ENCODE data around the gene CSF2.
A peak's percentile ranks its signal among the peaks of the same experiment; 100 is the strongest.

The CSF2 gene

DNA sequence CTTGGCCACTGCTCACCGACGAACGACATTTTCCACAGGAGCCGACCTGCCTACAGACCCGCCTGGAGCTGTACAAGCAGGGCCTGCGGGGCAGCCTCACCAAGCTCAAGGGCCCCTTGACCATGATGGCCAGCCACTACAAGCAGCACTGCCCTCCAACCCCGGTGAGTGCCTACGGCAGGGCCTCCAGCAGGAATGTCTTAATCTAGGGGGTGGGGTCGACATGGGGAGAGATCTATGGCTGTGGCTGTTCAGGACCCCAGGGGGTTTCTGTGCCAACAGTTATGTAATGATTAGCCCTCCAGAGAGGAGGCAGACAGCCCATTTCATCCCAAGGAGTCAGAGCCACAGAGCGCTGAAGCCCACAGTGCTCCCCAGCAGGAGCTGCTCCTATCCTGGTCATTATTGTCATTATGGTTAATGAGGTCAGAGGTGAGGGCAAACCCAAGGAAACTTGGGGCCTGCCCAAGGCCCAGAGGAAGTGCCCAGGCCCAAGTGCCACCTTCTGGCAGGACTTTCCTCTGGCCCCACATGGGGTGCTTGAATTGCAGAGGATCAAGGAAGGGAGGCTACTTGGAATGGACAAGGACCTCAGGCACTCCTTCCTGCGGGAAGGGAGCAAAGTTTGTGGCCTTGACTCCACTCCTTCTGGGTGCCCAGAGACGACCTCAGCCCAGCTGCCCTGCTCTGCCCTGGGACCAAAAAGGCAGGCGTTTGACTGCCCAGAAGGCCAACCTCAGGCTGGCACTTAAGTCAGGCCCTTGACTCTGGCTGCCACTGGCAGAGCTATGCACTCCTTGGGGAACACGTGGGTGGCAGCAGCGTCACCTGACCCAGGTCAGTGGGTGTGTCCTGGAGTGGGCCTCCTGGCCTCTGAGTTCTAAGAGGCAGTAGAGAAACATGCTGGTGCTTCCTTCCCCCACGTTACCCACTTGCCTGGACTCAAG is 1.5 kb downstream of the CSF2 start:
- Histone ChIP-seq H3K27me3 (replicated peaks; ENCODE audit: insufficient read depth, low read length) (no peaks in the 10 kb centered on the region), H3K9me3 (replicated peaks; ENCODE audit: insufficient read depth, low read length) (no peaks in the 10 kb centered on the region), H3K4me1 (ENCODE audit: low read length) (peaks cover 22% of the 10 kb centered on the region), H4K20me1 (ENCODE audit: insufficient read depth, low read length) (no peaks in the 10 kb centered on the region), H3K4me2 (ENCODE audit: low read depth, low read length) (no peak overlapping the region), H3K36me3 (replicated peaks; ENCODE audit: insufficient read depth, low read length) (no peaks in the 10 kb centered on the region), H2AFZ (ENCODE audit: low read length) (0 out of 2 replicates have a peak overlapping the region, but pooled peaks have one; percentile 19), H3K27ac (ENCODE audit: low read length) (no peak overlapping the region), H3F3A (ENCODE audit: insufficient read depth, low read length) (no peaks in the 10 kb centered on the region; the same call in 1 of the 2 replicates), H3K4me3 (ENCODE audit: low read length) (no peak overlapping the region), H3K9ac (ENCODE audit: low read length) (no peak overlapping the region), H3K9me2 (replicated peaks; ENCODE audit: insufficient read depth, low read length) (no peaks in the 10 kb centered on the region), H3K79me2 (ENCODE audit: low read length) (no peaks in the 10 kb centered on the region)
- DNase-seq: peak; percentile 24
- TF ChIP-seq, protein P1, sequence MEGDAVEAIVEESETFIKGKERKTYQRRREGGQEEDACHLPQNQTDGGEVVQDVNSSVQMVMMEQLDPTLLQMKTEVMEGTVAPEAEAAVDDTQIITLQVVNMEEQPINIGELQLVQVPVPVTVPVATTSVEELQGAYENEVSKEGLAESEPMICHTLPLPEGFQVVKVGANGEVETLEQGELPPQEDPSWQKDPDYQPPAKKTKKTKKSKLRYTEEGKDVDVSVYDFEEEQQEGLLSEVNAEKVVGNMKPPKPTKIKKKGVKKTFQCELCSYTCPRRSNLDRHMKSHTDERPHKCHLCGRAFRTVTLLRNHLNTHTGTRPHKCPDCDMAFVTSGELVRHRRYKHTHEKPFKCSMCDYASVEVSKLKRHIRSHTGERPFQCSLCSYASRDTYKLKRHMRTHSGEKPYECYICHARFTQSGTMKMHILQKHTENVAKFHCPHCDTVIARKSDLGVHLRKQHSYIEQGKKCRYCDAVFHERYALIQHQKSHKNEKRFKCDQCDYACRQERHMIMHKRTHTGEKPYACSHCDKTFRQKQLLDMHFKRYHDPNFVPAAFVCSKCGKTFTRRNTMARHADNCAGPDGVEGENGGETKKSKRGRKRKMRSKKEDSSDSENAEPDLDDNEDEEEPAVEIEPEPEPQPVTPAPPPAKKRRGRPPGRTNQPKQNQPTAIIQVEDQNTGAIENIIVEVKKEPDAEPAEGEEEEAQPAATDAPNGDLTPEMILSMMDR (IDR thresholded peaks at IDR 0.05; ENCODE audit: low read length): no peak
- TF ChIP-seq EZH2phosphoT487 (IDR thresholded peaks at IDR 0.05; ENCODE audit: low read length): no peak
- no peak for TF ChIP-seq EZH2 (optimal IDR thresholded peaks at IDR 0.05; ENCODE audit: low read depth, low read length)

DNA sequence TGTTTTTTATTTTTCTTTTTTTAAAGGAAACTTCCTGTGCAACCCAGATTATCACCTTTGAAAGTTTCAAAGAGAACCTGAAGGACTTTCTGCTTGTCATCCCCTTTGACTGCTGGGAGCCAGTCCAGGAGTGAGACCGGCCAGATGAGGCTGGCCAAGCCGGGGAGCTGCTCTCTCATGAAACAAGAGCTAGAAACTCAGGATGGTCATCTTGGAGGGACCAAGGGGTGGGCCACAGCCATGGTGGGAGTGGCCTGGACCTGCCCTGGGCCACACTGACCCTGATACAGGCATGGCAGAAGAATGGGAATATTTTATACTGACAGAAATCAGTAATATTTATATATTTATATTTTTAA is 2.1 kb downstream of the CSF2 start:
- no peaks in the 10 kb centered on the region for H3K9me3 ChIP-seq (replicated peaks; ENCODE audit: insufficient read depth, low read length)
- no peaks in the 10 kb centered on the region; the same call in 1 of the 2 replicates for H3F3A ChIP-seq (ENCODE audit: insufficient read depth, low read length)
- no peaks in the 10 kb centered on the region for H3K27me3 ChIP-seq (replicated peaks; ENCODE audit: insufficient read depth, low read length)
- no peaks in the 10 kb centered on the region for H4K20me1 ChIP-seq (ENCODE audit: insufficient read depth, low read length)
- TF ChIP-seq, protein P1 (IDR thresholded peaks at IDR 0.05; ENCODE audit: low read length): no peak
- no peak for TF ChIP-seq EZH2phosphoT487 (IDR thresholded peaks at IDR 0.05; ENCODE audit: low read length)
- no peak for TF ChIP-seq EZH2 (optimal IDR thresholded peaks at IDR 0.05; ENCODE audit: low read depth, low read length)
- no peak overlapping the region for H3K27ac ChIP-seq (ENCODE audit: low read length)
- no peak for DNase-seq
- no peak overlapping the region for H3K9ac ChIP-seq (ENCODE audit: low read length)
- H2AFZ ChIP-seq (ENCODE audit: low read length): no peak overlapping the region
- H3K36me3 ChIP-seq (replicated peaks; ENCODE audit: insufficient read depth, low read length): no peaks in the 10 kb centered on the region
- H3K4me3 ChIP-seq (ENCODE audit: low read length): no peak overlapping the region
- H3K79me2 ChIP-seq (ENCODE audit: low read length): no peaks in the 10 kb centered on the region
- H3K4me1 ChIP-seq (ENCODE audit: low read length): peaks cover 22% of the 10 kb centered on the region
- no peak overlapping the region for H3K4me2 ChIP-seq (ENCODE audit: low read depth, low read length)
- H3K9me2 ChIP-seq (replicated peaks; ENCODE audit: insufficient read depth, low read length): no peaks in the 10 kb centered on the region

DNA sequence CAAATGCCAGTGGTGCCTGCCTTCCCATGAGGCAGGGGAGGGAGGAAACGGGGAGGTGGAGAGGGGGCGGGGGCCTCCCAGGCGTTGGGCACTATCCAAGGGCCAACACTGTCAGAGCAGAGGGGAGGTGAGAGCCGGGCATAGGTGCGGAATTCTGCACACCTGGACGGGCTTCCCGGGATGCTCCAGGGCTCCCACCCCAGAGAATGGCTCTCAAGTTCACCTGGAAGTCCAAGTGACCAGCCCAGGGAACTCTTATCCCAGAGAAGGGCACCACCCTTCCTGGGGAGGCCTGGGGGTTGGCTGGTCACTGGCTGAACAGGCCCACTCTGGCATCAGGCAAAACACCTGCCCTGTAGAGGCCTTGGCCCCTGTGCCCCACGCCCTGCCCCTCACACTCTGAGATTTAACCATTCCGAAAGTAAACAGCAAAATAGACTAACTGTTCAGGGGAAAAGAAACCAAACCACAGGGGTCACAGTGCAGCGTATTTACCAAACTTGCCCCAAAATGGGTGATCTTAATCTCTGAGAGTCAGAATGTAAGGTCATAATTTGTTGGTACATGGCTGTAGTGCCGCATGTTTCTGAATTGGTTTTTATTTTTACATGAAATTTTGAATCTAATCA is 2.7 kb downstream of the CSF2 start:
- H3K9ac ChIP-seq (ENCODE audit: low read length): no peak overlapping the region

More for the DNA sequence above, 2.7 kb downstream of the CSF2 start:
- Histone ChIP-seq H3K4me2 (ENCODE audit: low read depth, low read length) (no peak overlapping the region), H3K9me3 (replicated peaks; ENCODE audit: insufficient read depth, low read length) (no peaks in the 10 kb centered on the region), H3K36me3 (replicated peaks; ENCODE audit: insufficient read depth, low read length) (no peaks in the 10 kb centered on the region), H2AFZ (ENCODE audit: low read length) (no peak overlapping the region), H3K4me1 (ENCODE audit: low read length) (peaks cover 22% of the 10 kb centered on the region), H3K4me3 (ENCODE audit: low read length) (no peak overlapping the region), H3F3A (ENCODE audit: insufficient read depth, low read length) (no peaks in the 10 kb centered on the region; the same call in 1 of the 2 replicates), H3K27me3 (replicated peaks; ENCODE audit: insufficient read depth, low read length) (no peaks in the 10 kb centered on the region), H3K9me2 (replicated peaks; ENCODE audit: insufficient read depth, low read length) (no peaks in the 10 kb centered on the region), H3K79me2 (ENCODE audit: low read length) (no peaks in the 10 kb centered on the region), H4K20me1 (ENCODE audit: insufficient read depth, low read length) (no peaks in the 10 kb centered on the region), H3K27ac (ENCODE audit: low read length) (no peak overlapping the region)
- DNase-seq: no peak
- TF ChIP-seq EZH2 (optimal IDR thresholded peaks at IDR 0.05; ENCODE audit: low read depth, low read length) (no peak), EZH2phosphoT487 (IDR thresholded peaks at IDR 0.05; ENCODE audit: low read length) (no peak)
- TF ChIP-seq, protein P1 (IDR thresholded peaks at IDR 0.05; ENCODE audit: low read length): no peak
